SKM-1 (cell line): ENCODE results near the gene FHIT.

Experiments
- DNase-seq: peaks from one replicate; lab custom pipeline; 2025; ENCODE audit not compliant: unreplicated experiment; lab: John Stamatoyannopoulos, UW

The FHIT gene

DNA sequence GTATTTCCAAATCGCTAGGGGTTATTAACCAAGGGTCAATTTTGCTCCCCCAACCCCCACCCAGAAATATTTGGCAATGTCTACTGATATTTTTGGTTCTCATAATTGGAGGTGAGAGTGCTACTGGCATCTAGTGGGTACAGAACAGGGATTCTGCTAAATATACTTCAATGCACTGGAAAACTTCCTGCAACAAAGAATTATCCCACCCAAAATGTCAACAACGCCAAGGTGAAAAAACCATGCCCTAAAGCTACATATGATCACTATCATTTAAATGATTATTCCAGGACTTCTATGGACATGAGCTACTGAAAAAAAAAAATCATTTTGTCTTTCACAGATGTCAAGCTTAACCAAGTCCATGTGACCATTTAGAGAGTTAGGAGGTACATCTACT, 867.9 kb downstream of the FHIT start:
- no peak for DNase-seq

DNA sequence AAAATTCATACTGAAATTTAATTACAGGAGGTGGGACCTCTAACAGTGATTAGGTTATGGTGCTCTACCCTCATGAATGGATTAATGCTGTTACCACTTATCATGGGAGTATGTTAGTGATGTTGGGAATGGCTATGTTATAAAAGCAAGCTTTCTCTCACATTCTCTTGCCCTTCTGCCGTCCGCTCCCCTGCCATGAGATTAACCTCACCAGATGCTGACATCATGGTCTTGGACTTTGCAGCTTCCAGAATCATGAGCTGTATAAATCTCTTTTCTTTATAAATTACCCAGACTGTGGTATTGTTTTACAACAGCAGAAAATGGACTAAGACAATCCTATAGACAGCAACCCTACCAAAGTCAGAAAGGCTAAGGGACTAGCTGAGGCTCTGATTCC, 884.8 kb downstream of the FHIT start:
- no peak for DNase-seq

DNA sequence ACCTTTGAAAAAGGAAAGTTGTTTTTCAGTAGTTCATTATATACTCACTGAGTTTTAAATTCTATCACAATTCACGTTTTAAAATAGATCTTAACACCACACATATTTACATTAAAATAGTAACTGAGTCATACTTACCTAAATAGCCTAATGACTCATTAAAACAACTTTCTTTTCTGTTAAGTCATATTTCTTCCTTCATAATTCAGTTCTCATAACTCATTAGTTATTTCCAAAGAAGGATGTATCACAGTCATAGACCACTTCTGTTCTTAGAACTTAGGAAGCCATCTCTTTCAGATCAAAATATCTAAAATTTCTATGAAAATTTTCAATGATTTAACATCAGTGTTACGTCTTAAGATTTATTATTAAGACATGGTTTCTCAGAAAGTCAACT, 885.9 kb downstream of the FHIT start:
- no peak for DNase-seq

DNA sequence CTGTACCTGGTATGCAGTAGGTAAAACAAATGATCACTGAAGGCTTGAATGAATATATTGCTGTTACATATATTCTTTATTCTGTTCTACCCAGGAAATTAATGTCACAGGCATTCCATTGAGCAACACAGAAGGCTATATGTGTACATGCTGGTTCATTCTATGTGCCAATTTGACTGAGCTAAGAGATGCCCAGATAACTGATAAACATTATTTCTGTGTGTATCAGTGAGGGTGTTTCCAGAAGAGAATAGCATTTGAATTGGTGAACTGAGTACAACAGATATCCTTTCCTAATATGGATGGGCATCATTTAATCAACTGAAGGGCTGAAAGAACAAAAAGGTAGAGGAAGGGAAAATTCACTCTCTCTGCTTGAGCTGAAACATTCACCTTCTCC, 886.8 kb downstream of the FHIT start:
- no peak for DNase-seq

DNA sequence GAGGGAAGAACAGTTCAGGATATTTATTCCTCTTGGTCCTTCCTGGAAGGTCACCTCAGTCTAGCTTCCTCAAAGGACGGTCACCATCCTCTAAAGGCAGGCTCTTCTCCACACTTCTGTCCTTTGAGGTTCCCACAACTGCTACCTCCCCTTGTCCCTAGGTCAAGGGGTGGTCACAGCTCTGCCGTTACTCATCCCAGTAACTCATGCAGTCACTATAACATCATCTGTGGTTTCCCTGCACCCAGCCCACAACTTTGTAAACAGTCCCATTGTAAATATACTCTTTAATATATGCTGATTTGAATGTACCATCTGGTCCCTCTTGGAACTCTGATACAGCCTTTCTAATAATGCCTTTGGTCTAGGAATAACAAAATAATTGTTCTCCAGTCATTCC, 887.4 kb downstream of the FHIT start:
- no peak for DNase-seq

DNA sequence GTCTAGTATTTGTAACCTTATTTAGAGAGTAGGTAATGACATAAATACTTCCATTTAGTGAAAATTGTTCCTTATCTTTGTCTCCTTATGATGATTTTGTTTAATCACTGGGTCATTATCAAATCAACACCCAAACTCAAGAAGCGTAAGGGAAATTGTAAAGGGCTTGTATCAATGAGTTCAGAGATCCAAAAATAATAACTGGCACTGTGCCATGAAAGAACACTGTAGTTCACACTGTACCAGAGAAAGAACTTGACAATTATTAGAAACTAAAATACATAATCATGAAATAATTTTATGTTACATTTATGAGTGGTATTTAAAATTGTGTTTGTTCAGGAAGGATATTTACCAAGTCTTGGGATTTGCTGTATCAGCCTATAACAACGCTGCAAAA, 895.4 kb downstream of the FHIT start:
- DNase-seq, result no peak

DNA sequence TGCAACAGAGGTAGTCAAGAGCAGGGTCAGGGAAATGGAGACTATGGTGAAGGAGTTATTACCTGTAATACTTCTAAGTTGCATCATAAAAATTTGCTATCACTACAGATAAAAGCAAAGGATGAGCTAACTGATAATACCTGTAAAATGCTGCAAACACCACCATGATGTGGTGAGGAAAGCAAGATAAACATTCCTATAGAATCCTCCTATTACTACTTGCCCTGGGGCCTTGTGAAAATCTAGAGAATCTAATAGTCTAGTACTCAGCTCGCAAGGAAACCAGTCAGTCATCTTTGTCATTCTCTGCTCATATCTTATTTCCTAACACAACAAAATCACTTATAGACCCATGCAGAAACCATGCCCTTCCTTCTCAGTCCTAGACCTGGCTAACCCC, 899.8 kb downstream of the FHIT start:
- no peak for DNase-seq

DNA sequence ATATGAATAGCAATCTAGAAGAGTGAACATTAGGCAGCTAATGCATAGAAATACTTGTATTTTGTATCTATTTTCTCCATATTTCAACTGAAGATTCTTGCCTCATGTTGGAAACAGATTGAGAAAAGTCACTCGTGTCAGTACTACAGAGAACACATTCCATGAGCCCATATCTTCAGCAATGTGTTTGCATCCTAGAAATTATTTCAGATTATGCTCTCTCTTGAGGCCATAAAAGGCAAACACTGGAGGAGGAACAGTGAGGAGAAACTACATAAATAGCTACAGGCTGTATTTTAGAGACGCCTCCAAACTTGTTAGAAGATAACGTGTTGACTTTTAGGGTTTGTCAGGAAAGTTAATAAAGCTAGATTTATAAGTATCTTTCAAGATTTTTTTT, 906.9 kb downstream of the FHIT start:
- DNase-seq, result no peak

DNA sequence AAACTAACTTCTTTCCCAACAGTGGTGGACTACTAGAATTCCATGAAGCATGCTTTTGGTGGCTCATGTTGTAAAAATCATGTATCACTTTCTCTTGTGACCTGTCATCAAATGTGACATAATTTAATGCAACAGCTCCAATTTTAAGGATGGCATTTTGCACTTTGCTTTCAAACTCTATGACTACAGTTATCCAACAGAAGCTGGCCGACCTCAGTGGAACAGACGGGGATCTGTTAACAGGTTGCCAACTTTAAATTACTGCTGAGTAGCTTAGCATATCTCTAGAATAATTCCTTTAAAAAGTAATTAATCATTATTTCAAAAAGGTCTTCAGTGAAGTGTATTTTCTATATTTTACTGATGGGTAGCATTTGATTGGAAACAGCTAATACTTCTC, 907.4 kb downstream of the FHIT start:
- DNase-seq, result no peak

DNA sequence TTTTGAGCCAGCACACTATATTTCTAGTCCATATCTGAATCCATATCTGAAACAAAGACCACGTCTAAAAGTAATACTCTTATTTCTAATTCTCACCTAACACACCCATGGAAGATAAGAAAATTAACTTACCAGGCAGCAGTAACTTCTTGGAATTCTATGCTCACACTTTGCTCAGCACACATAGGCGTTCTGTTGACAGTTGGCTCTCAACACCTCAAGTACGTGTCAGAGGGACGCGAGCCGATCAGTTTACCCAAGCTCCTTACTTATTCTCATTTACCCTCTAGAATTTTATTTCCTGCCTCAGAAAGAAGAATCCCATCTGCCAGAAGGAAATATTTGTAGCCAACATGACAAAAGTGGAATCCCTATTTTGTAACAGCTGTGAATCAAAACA, 911.9 kb downstream of the FHIT start:
- DNase-seq, result no peak

DNA sequence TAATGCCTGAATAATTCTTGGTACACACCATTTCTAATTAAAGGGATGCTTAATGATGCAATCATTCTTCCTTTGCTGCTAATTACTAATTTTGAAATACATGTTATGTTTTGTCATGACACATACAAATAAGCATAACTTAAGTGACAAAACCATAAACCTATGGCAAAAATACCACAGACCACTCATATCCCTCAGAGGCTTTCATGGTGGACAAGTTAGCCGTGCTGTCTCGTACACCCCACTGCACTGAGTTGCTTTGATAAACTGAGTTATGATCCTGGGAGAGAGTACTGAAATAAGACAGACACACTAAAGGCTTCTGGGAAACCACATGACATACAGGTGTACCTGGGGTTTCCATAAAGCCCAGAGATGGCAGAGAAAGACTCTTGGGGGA, 913.8 kb downstream of the FHIT start:
- no peak for DNase-seq

DNA sequence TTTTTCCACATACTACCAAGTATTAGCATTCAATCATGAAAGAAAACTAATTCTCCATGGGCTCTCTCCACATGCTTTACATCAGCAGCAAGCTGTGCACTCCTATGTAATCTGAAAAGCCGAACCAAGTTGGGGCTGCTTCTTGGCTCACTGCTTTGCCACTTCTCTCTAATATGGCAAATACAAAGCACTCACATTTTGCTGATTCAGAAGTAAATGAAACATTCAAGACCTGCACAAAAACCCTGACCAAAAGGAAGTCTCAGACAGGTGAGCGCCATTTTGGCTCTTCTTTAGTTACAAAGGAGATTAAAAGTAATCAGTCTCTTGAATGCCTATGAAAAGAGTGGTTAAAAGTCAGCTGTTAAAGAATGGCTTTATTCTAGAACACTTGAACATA, 915.2 kb downstream of the FHIT start:
- no peak for DNase-seq

DNA sequence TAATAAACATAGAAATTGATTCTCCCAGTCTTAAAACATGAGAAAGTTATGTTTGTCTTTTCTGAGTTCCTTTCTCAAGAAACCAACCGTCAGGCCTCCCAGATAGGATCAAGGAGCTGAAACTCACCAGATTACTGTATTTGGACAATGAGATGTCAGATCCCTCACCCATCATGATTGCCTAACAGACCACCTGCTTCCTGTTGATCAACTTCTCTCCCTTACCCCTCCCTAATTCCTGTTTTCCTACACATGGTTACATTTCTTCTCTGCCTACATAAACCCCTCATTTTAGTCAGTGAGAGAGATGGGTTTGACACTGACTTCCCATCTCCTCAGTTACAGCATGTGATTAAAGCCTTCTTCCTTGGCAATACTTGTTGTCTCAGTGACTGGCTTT, 917.5 kb downstream of the FHIT start:
- peak; percentile 13 for DNase-seq

DNA sequence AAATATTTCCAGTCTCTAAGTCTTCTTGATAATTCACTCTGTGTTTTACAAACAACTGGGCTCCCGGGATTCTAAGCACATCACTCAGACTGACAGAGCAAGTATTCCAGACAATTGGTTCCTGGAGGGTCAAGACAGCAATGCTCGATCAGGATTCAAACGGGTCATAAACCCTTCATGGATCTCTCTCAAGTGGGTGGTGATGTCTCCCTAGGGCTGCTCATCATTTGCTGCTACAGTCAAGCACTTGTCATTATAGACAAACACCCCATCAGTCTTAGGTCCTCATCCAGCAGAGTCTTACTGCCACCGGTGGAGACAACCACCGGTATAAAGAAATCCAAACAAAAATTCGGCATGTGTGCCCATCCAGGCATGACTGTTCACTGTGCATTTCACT, 921.1 kb downstream of the FHIT start:
- no peak for DNase-seq

DNA sequence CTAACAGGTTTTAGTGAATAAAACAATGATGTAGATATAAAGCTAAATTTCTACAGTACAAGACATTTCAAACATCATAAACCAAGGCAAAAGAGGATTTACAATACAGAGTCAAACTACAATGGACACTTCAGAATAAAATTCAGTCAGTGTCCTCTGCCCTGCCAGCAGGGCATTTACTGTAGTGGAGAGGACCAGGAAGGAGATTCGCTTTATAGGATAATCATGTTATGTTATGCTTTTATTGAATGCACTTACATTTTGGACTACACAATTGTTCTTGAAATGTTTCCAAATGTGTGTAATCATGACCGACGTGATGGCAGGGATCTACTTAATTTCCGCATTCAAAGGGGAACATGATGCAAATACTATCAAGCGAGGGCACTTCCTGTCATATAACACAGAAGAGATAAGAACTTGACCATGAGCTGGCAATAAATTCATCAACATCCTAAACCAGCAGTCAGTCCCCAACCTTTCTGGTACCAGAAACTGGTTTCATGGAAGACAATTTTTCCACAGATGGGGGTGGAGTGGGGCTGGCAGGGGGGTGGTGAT, 925.6 kb downstream of the FHIT start:
- no peak for DNase-seq

DNA sequence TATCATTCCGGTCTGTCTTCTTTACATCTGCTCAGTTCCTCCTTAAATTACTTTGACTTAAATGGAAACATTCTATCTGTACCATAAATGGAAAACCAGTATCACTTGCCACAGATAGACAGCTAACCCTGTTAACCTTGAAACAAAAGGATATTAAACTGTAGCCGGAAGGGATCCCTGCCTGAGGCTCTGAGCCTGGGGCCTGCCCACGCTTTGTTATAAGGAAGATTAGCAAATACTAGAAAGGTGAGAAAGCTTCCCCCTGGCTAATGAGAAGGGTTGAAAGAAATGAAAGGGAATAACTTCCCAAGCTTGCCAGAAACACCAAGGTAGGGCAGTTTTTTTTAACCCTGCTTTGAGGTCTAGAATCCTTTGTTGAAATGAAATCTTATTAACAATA, 927.6 kb downstream of the FHIT start:
- no peak for DNase-seq

DNA sequence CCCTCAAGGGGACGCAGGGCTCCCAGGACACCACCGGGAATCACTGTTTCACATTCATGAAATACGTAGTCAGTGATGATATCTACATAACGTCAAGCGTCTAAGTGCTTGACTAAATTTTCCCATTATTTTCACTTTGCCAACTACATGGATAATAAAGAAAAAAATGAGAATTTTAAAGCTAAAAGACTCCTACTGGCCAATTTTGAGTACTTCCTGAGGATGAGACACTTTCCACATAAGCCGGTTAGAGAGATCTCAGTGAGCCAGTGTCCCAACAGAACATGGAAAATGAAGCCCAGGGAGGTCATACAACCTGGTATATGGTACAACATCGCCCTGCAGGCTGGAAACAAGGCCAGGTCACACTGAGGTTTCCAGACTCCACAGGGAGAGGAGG, 928.1 kb downstream of the FHIT start:
- no peak for DNase-seq

DNA sequence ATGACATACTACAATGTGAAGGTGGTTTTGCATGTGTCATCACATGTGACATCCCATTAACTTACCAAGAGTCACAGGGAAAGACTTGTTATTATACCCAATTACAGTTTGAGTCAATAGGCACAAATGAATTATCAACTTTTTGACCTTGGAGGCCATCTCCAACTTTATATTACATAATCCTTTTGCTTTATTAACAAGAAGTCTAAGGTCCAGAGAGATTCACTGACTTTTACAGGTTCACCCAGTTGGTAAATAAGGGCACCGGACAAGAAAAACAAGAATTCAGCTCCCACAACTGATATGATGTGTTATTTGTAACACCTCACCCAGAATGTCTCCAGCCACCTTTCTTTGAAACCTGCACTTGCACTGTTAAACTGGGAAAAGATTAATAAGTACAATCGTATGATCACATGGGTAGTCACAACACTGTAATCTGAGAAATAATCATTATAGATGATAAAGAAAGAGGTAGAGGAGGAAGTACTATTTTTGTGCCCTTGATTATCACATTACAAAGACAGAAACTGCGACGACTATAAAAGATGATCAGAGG, 928.9 kb downstream of the FHIT start:
- DNase-seq, result no peak

DNA sequence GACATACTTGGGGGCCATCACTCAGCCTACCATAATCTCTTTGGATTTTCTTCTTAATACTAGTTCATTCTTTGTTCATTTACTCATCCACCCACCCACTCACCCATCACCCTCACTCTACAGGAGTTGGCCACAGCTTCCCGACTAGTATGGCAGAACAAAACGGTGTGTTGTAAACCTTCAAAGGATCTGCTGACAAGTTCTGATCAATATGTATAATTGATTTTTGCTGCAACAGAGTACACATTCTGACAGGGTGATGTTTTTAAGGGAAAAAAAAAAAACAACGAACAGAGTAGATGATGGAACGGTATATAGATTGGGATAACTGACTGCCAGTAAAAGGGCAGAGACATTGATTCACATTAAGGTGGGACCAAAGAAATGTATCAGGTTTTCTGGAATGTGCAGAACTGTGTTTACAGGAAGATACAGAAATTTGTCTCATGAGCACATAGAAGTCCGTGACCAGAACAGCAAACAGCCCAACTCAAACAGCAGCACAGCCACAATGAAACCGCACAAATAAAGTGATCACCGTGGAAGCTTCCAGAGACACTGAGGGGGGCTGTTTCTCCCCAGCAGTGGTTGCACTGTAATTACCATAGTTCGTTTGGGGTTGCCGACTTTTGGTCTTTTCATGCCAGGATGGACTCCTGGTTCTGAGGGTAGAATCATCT, 931.9 kb downstream of the FHIT start:
- DNase-seq, result no peak

DNA sequence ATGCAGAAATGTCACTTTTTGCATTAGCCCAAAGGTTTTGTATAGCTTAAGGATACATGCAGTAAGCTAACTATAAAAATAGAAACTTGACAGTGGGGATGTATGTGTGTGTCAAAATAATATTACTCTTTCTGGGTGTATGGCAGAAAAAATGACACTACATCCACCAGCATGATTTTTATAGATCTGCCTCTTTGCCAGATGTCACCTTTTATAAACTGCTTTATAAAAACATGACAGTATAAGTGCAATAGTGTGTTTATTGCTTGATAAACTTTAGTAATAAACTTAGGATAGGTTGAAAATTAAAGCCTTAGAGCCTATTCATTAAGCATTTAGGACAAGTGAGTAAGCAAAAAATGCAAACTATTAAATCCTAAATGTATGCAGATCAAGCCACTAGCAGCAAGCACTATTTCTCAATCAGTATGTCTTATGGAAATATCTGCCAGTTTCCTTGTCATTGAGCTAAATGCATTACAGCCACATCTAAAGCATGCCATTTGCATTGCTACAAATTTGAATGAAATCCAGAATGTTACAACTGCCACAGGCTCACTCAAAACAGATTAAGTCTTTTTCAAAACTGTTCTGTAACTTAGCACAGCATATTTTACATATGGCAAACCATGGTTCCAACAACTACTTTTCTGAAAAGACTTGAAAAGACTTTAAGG, 935.0 kb downstream of the FHIT start:
- no peak for DNase-seq

DNA sequence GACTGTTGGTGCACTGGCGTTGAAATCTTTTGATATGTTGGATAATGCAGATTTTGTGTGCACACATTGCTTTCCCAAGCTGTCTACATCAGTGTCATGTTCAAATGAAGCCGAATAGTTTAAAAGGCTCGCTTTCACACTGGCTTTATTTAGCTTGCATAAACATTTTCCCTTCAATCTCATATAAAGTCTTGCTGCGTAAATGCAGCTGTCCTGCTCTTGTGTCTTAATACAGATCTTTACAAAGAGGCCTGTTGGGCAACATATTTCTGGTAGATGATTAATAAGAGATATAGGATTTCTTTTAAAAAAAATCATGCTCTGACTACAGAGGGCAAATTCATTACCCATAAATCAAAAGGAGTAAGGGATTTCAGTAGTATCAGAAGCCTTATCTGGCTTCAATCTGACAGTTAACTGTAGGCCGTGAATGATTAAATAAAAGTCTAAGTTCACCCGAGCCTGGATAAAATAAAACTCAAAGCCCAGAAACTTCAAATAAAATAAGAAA, 937.2 kb downstream of the FHIT start:
- DNase-seq, result no peak

DNA sequence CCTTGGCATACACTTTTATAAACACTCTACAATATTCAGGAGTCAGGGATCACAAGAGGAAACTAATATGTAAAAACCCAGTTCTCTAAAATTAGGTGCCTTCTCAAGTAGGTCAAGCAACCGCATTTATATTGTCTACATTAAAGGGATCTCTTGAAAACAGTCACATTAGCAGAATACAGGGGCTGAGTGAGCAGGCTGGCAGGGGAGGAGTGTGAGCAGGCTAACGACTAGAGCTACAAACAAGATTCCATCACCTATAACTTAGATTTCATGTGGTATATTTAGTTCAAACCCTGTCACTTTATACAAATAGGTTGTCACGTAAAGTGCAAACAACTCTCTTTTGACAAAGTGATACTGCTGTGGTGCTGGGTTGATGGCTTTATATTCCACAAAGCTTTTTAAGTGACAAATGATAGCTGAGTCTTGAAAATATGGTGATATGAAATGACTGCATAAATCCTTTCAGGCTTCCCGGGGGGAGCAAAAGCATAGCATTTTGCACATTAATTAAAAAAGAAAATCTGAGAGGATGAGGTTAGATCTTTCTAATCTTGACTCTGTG, 937.9 kb downstream of the FHIT start:
- no peak for DNase-seq
